Activated CD4-positive, alpha-beta T cell treated with anti-CD3 and anti-CD28 coated beads, Interleukin-2, amount 50 U/mL, for 48 hours (primary cell): ENCODE data around the gene NAA25.

Experiments
- DNase-seq, 2 experiments: peaks; one replicate each; pipeline ENCODE4 v3.0.0-alpha.2; 2020

Gene NAA25

DNA sequence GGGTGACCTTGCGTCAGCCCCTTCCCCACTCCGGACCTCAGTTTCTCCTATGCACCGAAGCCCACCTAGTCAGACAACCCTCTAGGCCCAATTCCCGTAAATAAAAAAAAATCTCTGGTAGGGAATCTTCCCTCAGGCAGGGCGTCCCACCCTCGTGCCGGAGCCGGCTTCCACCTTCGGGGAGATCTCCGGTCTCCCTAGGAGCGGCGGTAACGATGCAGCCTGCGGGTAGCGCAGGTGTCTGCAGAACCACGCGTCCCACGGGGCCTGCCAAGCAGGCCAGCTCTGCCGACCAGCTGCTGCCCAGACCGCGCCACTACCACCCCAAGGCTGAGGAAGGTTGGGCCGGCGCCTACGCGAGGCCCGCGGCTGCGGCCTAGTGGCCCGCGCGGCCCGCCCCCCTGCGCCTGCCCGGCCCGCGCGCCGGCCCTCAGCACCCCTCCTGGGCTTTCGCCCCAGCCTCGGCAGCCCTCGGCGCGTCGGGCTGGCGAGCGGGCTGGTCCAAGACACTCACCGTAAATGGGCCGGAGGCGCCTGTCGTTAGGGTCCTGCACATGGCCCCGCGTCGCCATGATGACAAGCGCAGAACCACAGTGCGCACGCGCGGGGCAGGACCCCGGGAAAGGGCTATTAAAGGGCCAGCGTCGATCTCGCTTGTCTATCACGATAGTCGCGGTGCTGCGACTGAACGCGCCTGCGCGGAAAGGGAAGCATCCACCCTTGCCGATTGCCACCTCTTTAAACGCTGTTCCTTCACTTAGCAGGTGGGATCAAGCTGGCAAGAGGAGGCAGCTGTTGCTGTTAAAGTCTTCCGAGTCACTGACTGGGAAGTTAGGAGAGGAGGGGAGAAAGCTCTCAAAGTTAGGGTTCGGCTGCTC is at the start of gene NAA25:
NAA25 (minus strand) TSS at position 582 of the 878 bp plus-strand sequence; CDS start at position 572, 10 bp downstream.
- peak; percentile 88 to 91 for DNase-seq

DNA sequence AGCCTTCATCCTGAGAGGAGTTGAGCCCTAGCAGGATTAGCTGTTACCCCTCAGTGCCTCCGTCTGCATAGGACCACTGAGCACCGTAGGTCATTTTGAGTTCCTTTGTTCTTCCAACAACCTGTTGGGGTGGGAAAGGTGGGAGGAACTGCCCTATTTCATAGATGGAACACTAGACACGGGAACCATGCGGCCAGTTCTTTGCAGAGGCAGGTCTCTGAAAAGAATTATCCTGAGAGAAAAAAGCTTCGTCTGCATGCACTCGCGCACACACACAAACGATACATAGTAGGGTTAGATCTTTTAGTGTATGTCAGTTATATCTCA is 45.3 kb upstream of the NAA25 start:
- DNase-seq, result no peak

DNA sequence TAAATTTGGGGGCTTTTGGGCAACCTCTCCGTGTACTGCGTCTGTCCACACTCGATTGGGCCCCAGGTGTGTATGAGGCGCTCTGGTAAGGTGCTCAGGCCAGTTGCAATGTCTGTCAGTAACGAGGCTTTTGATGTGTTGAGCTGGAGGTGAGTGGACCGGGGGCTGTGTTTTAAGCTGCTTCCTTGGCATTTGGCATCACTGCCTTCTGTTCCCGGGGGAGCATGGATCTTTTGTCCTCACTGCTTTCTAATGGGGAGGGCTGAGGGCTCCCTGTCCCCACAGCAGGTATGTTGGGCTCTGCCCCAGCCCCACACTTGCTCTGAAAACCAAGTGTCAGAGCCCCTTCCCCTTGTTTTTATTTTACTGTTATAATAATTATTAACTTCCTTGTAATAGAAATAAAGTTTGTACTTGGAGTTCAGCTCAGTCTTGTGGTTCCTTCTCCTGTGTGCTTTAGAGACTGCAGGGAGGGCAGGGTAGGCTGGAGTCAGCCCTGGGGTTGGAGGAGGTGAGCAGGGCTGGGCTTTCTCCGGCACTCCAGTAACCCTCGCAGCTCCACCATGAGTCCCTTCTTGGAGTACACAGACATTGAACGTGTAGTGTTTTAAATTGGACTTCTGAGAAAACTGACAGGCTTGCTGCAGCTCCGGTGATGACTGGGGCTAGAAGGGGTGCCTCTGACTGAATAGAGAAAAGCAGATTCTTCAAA is 44.8 kb upstream of the NAA25 start:
- no peak for DNase-seq

DNA sequence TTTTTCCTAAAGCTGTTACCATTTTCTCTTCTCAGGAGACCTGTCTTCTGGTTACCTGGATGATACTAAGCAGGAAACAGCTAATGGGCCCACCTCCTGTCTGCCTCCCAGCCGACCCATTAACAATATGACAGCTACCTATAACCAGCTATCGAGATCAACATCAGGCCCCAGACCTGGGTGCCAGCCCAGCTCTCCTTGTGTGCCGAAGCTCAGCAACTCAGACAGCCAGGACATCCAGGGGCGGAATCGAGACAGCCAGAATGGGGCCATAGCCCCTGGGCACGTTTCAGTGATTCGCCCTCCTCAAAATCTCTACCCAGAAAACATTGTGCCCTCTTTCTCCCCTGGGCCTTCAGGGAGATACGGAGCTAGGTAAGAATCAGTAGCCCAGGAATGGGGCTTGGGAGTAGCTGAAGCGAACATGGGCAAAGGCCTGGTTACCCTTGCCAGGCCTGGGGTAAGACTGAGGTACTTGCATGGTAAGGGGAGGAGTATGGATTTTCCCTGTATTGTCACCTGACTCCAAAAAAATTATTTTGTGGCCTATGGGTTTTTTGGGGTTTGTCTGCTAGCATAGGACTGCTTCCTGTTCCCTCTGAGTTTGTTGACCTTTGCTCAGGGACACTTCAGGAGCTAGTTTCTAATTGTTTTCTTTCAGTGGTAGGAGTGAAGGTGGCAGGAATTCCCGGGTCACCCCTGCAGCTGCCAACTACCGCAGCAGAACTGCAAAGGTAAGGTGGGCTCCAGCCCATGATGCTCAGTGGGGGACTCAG is 43.4 kb upstream of the NAA25 start:
- no peak for DNase-seq

DNA sequence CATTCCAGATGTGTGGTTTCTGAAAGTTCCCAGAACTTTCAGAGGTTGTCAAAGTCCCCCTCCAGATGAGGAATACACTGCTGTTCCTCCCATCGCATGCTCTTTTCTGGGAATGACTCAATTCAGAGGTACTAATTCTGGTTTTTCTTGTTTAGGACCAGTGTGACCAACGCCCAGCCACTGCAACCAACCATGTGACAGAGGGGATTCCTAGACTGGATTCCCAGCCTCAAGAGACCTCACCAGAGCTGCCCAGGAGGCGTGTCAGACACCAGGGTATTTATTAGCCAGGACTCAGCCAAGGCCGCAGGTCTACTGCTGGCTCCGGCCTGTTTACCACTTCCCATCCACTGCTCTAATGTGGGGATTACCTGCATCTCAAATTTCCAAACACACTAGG is 41.0 kb upstream of the NAA25 start:
- no peak for DNase-seq

DNA sequence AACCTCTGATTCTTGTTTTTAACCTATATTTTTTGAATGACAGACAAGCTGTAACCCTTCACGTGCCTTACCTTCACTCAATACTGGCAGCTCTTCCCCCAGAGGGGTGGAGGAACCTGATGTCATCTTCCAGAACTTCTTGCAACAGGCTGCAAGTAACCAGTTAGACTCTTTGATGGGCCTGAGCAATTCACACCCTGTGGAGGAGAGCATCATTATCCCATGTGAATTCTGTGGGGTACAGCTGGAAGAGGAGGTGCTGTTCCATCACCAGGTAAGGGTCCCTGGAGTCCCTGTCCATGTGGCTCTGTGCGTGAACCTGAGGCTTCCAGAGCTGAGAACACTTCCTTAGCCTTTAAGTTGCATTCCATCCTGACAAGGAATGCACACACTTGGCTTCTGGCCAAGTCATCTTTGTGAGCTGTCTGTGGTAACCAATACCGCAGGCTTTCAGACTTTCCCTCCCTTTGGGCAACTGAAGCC is 39.5 kb upstream of the NAA25 start:
- DNase-seq, result no peak

DNA sequence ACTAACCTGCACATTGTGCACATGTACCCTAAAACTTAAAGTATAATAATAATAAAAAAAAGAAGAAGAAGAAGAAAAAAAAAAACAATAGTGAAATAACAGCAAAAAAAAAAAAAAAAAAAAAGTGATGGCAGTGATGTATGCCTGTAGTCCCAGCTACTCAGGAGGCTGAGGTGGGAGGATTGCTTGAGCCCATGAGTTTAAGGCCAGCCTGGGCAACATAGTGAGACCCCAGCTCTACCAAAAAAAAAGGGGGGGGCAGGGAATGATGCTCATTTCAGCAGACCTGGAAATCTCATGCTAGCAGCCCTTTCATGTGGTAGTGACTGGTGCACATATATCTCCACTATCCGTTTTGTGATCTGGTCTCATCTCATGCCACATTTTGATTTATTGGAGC is 37.5 kb upstream of the NAA25 start:
- DNase-seq, result no peak

DNA sequence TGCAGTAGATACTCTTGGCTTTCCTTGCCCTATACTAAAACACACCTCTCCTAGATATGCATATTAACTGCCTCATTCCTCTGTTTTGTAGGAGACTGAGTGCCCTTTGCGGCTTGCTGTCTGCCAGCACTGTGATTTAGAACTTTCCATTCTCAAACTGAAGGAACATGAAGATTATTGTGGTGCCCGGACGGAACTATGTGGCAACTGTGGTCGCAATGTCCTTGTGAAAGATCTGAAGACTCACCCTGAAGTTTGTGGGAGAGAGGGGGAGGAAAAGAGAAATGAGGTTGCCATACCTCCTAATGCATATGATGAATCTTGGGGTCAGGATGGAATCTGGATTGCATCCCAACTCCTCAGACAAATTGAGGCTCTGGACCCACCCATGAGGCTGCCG is 32.1 kb upstream of the NAA25 start:
- no peak for DNase-seq

DNA sequence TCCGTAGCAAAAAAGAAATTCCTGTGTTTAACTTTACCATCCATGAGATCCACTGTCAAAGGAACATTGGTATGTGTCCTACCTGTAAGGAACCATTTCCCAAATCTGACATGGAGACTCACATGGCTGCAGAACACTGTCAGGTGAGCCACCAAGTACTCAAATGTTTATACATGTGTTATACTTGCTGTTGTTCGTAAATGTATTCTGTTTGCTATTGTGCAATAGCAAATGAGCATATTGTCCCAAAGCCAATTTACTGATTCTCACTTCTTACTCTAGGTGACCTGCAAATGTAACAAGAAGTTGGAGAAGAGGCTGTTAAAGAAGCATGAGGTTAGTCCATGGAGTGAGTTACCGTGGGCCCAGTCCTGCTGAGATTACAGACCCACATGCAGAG is 26.1 kb upstream of the NAA25 start:
- DNase-seq, result no peak

DNA sequence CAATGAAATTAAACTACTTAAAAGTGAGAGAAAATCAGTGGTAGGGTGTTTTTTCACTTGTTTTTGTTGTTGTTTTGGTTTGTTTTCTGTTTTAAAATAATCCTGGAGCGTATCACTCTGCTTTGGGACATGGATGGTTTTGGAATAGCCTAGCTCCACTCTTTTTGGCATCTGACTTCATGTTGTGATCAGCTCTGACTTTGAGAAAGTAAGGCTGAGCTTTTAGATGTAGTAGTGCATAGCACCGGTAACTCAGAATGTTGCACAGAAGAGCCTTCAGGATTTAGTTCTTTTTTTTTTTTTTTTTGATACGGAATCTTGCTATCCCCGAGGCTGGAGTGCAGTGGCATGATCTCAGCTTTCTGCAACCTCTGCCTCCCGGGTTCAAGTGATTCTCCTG is 24.8 kb upstream of the NAA25 start:
- no peak for DNase-seq

DNA sequence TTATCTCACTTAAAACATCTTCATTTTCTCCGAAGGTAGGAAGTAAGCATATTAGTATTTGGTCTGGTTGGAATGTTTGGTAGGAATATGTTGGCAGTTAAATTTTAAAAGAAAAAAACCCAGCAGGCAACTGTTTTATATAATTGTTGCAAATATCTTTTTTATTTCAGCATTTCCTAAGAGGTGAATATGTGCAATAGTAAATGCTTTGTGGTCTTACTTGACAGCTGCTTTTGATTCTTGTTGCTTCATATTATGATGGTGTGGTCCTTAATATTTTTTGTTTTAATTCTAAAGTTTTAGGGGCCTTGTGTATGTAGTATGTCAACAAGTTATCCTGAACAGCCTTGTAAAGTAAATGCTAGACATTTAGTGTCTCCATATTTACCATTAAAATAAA is 23.1 kb upstream of the NAA25 start:
- DNase-seq, result no peak

DNA sequence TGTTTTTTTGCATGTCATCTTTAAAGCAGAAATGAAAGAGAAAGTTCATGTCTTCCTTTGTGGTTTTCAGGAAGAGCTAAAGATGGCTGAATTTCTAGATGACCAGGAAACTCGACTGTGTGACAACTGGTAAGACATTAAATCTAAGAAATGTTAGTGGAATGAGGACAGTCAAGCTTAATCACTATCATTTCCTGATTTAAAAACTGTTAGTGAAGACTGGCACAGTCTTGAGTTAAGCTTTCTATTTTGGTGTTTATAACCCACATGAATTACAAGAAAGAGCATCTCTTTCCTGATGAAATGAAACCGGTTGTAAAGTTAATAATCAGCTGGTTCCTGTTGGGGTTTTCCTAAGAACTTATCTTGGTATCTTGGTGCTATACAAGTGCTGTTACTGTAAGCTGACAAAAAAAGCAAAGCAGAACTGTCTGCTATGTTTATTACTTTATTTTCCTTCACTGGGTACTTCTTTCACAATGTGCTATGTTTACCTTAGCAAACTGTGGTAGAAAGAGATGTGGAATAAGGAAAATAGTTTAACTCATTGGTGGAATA is 21.9 kb upstream of the NAA25 start:
- no peak for DNase-seq

DNA sequence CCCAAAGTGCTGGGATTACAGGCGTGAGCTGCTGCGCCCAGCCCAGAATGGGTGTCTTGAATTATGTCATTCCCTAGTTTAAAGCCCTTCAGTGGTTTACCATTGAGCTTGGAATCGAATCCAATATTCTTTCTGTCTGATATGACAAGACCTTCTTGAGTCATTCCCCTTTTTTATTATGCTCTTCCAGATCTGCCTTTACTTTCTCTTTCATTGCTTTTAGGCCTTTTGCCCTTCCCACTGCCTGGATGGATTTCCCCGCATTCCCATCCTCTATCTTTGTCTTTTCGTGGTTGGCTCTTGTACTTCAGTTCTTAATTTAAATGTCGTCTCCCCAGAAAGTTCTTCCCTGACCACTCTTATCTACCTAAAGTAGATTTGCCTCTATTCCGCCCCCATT is 18.3 kb upstream of the NAA25 start:
- no peak for DNase-seq

DNA sequence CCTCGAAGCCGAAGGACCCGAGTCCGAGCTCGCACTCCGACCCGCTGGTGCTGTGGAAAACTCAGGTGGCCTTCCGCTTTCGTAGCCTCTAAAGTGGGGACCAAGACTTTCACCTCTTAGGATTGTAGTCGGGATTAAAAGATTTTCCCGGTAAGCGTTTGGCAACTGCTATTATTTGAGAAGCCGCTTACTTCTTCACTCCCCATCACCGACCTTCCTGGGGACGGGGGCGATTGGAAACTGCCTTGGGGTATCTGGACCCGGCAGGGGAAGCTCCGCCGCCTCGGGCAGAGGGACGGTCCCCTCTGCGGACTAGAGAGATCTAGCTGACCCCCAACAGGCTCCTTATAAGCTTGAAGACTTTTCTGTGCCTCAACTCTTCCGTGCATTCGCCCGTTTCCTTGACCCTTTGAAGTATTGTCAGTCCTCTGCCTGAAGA is 17.4 kb upstream of the NAA25 start:
- DNase-seq, result no peak

DNA sequence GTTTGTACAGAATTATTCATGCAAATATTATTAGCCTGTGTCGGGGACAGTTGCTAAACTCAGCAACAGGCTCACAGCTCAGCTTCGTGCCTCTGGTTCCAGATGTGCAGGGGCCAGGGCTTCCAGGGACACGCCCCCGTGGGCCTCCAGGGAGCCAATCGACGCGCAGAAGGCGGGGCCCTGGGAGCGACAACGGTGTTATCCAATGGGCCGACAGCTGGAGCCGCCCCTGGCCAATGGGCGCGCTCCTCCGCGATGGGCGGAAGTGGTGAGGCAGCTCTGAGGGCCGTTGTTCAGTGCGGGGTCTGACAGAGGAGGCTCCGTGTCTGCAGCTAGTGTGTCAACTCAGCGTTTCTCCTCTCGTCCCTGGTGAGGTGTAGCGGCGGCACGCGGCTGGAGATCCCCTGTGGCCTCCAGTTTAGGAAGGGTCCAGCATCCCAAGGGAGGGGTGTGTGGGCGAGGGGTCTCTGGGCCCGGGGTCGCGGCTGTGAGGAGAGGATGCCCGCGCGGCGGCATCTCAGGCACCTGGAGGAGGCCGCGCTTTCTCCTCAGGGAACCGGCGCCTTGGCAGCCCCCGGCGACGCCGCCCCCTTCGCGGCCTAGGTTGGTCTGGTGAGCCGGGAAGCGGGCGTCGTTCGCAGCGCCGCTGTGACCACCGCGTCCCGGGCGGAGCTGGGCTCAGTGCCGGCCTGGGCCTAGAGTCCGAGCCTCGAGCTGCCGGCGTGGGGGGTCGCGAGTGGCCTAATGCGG is 16.8 kb upstream of the NAA25 start, which contains the start of gene TRAFD1:
TRAFD1 (plus strand) TSS at position 311 of the 750 bp plus-strand sequence. CDS start 4,963 bp downstream, outside the sequence.
- DNase-seq, result peak; percentile 99

DNA sequence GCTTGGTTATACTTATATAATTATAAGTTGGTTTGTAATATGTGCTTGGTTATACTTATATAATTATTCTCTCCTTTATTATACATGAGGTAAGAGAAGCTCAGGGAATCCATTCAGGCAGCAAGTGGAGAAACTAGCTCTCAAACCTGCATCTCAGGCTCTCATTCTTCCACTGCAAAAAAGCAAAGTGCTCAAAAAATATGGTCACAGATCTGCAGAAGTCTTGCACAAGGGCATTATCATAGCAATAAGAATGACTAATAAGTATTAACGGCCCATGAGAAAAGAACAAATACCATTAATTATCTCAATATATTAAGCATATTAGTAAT is 16.3 kb upstream of the NAA25 start:
- DNase-seq, result no peak

DNA sequence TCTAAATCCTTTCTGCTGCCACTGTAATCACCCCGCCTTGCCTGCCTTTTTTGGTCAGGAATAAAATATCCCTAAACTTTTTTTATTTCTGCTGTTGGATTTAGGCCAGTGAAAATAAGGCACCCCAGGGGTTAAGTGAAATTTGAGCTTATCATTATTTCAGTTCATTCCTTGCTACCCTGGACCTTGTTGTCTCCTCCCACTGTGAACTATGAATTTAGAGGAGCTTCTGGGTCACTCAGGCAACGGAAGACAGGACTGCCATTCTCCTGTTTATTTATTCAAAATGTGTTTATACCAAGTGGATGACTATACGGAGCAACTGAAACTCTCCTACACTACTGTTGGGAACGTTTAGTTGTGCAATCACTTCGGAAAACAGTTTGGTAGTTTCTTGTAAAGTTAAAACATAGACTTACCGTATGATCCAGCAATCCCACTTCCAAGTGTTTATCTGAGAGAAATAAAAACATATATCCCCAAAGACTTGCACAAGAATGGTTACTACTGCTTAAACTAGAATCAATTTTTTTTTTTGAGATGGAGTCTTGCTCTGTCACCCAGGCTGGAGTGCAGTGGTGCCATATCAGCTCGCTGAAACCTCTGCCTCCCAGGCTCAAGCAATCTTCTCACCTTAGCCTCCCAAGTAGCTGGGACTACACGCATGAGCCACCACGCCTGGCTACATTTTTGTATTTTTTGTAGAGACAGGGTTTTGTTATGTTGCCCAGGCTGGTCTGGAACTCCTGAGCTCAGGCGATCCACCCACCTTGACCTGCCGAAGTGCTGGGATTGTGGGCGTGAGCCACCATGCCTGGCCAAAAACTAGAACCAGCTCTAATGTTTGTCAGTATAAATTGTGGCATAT is 14.5 kb upstream of the NAA25 start:
- DNase-seq, result no peak

DNA sequence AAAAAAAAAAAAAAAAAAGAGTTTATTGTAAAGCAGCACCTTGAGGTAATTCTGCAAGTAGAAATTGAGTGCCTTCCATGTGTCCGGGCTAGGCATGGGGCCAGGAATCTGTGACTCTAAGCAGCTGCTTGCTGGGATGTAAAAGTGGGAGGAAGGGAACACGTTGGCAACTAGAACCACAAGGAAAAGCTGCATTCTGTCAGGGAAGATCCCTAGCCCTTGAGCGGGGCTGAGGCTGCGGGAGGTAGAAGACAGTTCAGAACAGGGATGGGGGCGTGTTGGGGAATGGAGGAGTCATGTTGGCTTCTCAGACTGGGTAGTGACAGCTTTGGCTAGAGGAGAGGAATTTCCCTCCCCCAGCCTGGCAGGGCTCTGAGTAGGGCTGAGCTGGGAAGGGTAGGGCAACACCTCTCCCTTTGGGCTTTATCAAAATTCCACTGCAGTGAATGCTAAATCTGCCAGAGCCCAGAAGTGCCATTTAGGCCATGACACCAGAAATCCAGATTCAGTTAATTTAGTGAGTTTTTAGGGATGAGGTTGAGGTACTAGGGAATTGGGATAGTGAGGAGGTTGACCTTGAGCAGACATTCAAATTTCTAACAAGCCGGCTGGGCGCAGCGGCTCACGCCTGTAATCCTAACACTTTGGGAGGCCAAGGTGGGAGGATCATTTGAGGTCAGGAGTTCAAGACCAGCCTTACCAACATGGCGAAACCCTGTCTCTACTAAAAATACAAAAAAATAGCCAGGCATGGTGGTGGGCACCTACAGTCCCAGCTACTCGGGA is 13.4 kb upstream of the NAA25 start:
- DNase-seq, result no peak

DNA sequence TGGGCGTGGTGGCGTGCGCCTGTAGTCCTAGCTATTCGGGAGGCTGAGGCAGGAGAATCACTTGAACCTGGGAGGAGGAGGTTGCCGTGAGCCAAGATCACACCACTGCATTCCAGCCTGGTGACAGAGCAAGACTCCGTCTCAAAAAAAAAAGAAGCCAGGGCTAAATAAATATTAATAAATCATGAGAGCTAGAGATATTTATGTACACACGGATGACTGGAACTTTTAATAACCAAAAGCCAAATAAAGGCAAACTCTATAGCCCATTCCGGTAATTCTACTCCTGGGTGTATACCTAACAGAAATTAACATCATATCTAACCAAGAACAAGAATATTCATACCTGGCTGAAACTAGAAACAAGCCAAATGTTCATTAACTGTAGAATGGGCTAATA is 9.1 kb upstream of the NAA25 start:
- DNase-seq, result no peak

DNA sequence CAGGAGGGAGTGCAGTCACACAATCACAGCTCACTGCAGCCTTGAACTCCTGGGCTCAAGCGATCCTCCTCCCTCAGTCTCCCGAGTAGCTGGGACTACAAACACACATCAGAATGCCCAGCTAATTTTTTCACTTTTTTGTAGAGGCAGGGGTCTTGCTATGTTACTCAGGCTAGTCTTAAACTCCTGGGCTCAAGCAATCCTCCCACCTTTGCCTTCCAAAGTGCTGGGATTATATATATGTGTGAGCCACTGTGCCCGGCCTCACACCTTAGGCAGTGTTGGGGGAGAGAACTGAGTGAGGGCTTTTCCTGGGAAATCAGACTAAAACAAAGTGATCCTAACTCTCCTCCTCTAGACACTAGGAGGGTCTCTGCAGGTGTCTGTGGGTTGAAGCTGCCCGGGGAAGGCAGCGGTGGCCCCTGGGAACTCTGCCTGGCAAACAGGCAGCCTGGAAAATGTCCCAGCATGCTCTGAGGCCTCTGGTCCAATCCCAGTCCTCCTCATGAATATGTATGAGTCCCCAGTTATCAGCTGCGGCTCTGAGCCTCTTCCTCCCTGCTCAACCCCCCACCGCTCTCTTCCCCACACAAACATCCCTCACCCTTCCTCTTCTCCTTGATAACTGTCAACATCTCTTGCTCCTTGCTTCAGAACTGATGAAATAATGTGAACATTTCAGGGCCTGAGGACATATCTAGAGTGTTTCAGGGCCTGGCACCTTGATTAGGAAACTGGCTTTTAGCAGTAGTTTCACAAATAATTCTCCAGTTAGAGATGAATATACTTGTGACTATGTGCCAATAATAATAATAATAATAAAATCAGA is 7.9 kb upstream of the NAA25 start:
- no peak for DNase-seq
